GM21423 (cell line): ENCODE measurements around the gene FUT8.
"Not testable (repeated sequence)": the region's sequence is repeated elsewhere in the genome, so short reads cannot be mapped to it uniquely, and the experiment has no call there.

Source experiments
- ATAC-seq: cut with Tn5 transposase; IDR thresholded peaks from one replicate; pipeline ENCODE4 v1.9.1; 2021; ENCODE audit warnings: mild to moderate bottlenecking, moderate library complexity; ENCODE audit not compliant: unreplicated experiment

FUT8 gene

DNA sequence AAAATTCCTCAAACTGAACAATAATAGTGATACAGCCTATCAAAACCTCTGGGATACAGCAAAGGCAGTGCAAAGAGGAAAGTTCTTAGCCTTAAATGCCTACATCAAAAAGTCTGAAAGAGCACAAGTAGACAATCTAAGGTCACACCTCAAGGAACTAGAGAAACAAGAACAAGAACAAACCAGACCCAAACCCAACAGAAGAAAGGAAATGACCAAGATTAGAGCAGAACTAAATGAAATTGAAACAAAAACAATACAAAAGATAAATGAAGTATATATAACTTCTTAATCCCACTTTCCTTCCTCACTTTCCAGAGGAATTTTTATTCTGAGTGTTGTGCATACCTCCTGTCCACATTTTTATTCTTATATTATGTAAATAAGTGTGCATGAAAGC is 192.0 kb downstream of the FUT8 start:
- ATAC-seq: no peak

DNA sequence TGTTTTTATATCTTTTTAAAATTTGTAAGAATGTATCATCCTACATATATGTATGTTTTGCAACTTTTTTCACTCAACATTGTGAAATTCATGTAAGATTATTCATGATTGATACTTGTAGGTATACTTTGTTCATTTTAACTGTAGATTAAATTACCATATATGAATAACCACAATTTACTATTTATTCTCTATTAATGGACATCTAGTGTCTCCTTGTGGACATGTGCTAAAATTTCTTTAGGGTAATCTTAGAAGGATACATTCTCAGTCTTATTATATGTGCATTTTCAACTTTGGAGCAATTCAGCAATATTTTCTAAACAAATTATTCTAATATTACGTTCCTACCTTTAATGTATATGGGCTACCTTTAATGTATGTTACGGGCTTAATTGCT is 192.4 kb downstream of the FUT8 start:
- no peak for ATAC-seq

DNA sequence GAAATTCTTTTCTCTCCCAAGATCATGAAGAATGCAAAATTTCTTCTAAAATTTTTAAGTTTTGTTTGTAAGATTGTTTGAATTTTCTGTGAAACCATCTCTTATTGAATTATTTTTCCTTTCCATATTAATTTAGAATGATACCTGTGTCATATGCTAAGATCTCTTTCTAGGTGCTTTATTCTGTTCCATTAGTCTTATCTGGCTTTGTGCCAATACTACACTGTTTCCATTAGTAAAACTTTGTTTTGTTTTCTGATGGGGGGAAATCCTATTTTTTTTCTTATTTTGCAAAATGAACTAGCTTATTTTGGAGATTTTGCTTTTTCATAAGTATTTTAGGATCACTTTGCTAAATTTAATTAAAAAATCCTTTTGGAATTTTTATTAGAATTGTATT is 193.9 kb downstream of the FUT8 start:
- ATAC-seq: no peak

DNA sequence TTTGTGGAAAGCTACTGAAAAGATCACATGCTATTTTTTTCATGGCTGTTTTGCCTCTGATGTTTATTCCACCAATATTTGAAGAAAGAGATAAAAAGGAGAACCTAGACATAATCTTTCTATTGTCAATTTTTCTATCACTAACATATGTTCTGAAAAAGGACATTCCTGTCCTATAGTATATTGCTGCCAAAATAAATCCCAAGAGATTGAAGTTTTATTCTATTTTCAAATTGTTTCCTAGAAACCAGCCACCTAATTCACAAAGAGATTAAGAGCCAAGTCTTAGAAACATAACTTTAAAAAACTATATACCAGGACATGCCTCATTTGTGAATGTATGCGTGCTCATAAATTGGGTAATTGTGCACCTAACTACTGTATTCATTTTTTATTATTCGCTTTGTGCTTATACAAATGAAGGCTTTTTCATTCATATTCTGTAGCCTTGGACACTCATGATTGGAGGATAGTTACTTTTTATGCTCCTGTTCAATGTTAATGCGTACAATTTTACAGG is 200.7 kb downstream of the FUT8 start:
- ATAC-seq: no peak

DNA sequence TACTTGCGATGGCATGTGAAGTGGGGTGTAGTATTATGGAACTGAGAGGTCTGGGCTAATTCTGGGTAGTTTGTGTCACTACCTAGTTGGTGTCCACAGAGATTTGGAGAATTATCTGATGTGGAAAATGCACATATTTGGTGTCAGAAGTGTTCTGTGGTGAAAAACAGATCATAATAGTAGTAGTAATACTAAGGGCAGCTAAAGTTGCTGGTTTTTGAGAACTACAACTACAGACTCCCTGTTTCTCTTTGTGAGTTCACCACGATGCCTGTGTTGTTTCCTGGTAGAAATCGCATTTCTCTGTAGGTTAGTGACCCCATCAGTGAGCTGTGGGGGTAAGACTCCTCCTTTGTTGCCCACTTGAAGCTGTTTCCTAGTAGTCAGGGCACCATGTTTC is 206.5 kb downstream of the FUT8 start:
- no peak for ATAC-seq

DNA sequence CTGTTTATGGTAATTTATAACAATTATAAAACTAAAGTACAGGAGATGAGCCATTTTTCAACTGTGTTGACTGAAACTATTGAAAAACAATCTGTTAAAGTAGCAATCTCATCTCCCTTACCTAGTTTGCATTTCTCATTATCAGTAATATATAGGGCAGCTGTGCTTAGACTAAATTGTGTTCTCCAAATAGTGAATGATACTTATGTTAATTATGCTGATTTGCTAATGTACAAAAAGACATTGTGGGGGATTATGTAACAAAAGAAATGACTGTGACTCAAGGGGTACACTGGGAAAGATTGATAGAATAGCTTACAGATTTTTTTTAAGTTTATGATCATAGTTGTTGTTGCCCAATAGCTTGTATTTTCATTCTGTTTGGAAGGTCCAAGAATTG is 207.7 kb downstream of the FUT8 start:
- ATAC-seq: no peak

DNA sequence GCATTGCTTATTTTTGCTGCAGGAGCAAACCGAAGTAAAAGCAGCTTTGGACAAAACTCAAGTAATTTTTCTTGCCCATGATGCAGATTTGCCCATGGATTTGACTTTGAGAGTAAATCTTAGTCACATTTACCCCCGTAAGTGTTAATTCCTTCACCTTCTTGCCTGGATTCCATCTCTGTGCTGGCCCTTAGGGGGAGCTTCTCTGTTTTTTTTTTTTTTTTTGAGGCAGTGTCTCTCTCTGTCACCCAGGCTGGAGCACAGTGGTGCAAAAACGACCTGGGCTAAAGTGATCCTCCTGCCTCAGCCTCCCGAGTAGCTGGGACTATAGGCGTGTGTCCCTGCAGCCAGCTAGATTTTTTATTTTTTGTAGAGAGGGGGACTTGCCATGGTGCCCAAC is 210.2 kb downstream of the FUT8 start:
- ATAC-seq: no peak

DNA sequence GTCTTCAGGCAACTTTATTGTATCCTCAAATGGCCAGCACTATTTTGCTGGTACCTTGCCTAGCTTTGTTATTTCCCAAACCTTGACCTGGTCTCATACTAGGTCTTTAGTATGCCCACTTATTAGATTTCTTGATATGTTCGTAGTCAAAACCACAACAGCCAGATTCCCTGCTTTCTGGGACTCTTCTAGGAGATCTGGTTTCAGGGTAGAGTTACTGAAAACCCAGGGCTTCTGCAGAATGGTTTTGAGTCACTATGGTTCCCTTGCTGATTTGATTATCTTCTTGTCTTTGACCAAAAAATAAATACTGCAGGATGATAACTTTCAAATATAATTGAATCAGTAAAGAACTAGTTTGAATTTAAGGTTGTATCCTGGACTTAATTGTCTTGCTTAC is 211.2 kb downstream of the FUT8 start:
- ATAC-seq: no peak

DNA sequence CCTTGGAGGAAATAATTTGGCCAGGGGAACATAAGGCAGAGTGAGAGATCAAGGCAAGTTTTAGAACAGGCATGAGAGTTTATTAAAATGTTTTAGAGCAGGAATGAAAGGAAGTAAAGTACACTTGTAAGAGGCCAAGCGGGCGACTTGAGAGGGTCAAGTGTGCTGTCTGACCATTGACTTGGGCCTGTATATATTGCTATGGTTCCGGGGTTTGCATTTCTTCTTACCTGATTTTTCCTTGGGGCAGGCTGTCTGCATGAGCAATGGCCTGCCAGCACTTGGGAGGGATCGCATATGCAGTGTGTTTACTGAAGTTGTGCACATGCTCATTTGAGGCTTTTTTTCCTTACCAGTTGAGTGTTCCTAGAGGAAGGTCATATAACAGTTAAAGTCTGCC is 214.8 kb downstream of the FUT8 start:
- ATAC-seq: no peak

DNA sequence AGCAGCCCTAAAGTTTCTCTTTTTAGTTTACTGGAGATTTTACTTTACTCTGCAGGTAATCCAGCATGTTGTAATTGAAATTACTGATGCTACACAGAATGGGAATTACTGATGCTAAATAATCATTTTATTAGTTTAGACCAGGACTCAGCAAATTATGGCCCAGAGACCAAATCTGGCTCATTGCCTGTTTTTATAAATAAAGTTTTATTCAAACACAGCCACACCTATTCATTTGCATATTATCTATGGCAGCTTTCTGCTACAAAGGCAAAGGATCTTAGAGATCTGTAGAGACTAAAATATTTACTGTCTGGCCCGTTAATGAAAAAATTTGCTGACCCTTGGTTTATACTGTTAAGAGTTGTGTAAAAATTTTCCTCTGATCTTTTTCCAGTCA is 216.1 kb downstream of the FUT8 start:
- ATAC-seq: no peak

DNA sequence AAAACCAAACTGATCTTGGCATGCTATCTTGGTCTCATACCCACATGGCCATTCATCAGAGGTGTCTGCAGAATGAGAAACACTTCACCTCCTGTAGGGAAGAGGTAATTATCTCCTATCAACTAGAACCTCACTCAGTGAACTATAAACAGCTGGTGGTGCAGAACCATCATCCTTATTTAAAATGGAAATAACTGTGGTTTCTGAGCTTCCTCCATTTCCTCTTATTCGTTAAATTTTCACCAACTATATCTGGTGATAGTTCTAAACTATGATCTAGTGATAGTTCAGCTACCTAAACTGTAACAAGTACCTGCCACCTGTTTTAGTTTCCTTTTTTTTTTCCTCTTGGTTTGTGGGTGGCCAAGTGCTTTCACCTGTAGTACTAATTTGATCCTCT is 218.5 kb downstream of the FUT8 start:
- peak; percentile 56 for ATAC-seq

DNA sequence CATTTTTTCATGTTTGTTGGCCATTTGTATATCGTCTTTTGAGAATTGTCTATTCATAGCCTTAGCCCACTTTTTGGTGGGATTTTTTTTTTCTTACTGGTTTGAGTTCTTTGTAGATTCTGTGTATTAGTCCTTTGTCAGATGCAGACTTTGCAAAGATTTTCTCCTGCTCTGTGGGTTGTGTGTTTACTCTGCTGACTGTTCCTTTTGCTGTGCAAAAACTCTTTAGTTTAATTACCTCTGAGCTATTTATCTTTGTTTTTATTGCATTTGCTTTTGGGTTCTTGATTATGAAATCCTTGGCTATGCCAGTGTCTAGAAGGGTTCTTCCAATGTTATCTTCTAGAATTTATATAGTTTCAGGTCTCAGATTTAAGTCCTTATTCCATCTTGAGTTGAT is 220.0 kb downstream of the FUT8 start:
- ATAC-seq: no peak

DNA sequence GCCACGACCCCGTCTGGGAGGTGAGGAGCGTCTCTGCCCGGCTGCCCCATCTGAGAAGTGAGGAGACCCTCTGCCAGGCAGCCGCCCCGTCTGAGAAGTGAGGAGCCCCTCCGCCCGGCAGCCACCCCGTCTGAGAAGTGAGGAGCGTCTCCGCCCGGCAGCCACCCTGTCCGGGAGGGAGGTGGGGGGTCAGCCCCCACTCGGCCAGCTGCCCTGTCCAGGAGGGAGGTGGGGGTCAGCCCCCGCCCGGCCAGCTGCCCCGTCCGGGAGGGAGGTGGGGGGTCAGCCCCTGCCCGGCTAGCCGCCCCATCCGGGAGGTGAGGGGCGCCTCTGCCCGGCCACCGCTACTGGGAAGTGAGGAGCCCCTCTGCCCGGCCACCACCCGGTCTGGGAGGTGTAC is 221.1 kb downstream of the FUT8 start:
- not testable (repeated sequence) for ATAC-seq

DNA sequence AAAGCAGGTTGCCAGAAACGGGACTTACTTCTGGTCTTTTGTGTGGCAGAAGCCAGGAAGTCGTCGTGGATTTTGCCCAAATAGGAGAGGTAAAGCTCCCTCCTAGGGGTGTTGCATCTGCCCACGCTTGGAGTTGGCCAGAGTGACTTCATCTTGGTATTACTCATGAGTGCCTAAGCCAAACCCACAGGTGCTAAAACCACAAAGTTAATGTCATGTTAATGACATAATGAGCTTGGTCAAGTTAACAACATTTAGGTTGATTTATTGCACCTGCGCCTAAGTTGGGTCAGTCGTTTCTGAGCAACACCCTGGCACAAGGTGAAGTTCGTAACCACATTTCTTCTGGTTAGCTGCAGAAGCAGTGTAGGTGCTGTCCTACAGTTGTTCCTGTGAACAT is 225.2 kb downstream of the FUT8 start:
- peak; percentile 95 for ATAC-seq

DNA sequence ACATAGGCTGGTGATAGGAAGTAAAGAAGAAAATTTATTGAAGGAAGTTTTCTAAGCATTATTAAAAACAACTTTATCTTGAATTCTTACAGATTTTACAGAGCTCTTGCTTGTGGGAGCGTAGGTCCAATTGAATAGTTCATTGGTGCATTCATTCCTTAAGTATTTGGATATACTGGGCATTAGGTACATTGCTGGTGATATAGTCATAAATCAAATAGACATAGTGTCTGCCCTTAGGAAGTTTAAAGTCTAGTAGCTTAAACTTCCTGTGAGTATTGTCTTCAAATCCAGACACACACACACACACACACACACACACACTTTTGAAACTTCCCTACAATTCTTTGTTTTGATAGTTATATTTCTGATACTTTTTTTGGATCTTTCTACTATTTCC is 226.7 kb downstream of the FUT8 start:
- no peak for ATAC-seq

DNA sequence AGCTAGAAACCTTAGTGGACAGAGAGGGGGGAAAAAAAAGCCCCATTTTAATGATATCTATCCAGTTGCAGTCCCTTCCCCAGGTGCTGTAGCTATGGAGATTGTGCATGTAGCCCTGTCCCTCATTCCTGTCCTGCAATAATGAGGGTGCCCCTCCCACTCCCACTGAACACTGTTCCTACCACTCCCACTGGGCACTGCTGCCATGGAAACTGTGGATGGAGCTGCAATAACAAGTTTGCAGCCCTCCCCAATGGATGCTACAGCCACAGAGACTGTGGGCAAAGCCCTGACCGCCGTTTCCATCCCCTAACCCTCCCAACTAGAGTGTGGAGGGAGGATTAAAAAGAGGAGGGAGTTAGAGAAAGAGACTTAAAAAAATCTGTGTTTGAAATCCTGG is 238.3 kb downstream of the FUT8 start:
- no peak for ATAC-seq

DNA sequence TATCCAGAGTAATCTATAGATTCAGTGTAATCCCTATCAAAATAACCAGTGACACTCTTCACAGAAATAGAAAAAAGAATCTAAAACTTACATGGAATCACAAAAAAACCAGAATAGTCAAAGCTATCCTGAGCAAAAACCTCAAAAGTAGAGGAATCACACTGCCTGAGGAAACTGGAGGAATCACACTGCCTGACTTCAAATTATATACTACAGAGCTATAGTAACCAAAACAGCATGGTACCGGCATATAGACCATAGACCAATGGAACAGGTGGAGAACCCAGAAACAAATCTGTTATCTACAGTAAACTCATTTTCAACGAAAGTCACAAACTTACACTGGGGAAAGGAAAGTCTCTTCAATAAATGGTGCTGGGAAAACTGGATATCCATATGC is 244.0 kb downstream of the FUT8 start:
- ATAC-seq: no peak

DNA sequence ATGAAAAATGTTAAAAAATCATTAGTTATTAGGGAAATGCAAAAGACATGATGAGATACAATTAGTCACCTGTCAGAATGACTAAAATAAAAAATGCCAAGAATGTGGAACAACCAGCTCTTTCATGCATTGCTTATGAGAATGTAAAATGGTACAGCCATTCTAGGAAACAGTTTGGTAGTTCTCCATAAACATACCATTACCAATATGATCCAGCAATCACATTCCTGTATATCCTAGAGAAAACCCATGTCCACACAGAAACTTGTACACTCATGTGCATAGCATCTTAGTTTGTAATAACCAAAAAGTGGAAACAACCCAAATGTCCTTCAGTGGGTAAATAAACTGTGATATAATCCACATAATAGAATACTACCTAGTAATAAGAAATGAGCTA is 245.7 kb downstream of the FUT8 start:
- no peak for ATAC-seq

DNA sequence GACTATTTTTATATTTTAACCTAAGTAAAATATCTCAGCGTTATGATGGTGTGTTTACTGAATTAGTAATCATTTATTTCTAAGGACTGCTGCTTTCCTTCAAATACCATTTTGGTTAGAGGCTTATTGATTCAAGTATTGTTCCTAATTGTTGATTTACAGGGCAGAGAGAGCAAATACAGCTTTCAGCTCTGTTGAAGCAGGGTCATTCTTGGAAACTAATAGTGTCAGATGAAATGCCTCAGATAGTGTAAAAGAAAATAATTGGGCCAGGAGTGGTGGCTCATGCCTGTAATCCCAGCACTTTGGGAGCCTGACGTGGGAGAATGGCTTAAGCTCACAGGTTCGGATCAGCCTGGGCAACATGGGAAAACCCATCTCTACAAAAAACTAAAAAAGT is 249.3 kb downstream of the FUT8 start:
- ATAC-seq: no peak

DNA sequence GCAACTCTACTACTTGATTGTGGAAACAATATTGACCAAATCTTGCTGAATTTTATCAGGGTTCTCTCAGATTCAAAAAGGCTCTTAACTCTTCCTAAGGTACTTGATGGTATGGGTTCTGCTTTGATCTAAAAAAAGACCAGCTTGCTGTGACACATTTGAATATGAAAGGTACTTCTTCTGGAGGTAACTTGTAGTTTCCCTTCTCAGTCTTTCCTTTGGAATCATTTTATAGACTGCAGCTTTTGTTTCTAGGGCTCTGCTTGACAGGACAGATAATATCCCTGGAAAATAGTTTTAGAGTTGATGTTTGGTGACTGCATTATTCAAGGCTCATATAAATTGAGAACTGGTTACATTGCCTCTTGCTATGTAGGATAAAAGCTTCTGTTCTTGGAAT is 251.9 kb downstream of the FUT8 start:
- ATAC-seq: no peak

DNA sequence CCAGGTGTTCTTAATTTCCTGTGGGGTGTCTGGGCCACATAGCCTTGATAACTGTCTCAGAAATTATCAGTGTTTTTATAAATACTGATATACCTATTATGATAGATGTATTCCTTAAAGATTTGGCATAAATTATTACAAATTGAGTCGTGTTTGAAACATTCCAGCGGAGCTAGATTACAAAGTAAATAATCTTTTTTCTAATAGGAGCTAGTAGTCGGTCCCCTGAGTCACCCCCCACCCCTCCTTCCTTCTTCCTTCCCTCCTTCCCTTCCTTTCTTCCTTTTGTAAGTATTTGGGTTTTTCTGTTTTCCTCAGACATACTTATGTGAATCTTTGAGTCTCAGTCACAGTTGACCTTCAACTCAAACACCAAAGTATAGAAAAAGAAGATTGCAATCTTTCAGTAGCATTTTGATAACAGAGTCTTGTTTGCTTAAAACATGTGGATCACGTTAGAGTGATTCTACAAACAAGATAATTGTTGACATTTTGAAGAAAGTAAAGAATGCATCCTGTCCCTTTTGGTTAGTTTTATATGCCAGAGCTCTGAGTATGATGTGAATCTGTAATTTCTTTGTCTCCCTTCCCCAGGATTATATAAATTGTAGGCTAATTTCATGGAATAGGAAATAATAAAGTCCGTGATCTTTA is 264.0 kb downstream of the FUT8 start:
- ATAC-seq: no peak

DNA sequence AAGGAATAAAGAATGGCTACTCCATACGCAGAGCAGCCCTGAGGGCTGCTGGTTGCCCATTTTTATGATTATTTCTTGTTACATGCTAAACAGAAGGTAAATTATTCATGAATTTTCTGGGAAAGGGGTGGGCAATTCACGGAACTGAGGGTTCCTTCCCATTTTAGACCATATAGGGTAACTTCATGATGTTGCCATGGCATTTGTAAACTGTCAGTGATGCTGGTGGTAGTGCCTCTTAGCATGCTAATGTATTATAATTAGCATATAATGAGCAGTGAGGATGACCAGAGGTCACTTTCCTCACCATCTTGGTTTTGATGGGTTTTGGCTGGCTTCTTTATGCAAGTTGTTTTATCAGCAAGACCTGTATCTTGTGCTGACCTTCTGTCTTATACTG is 273.0 kb downstream of the FUT8 start:
- ATAC-seq: no peak

DNA sequence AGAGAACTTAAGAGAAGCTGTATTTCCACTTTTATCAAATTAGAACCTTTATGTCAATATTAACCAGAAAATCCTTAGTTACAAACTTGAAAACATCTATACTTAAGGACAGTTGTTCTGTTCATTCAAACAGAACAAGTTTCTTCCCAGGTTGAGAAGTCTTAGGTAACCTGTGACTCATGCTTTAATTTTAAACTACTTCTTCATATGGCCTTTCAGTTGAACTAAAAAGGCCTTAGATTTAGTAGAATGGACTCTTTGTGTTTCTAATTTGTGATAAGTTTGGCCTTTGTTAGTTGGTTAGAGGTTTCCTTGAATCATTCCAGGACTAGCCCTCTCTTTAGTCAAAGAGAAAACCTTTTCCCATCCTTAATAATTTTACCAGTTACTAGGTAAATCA is 274.2 kb downstream of the FUT8 start:
- no peak for ATAC-seq
